ENCODE data around the gene CAMK2N2. TPM values are rescaled to one million over a fixed set of nuclear protein-coding genes. Genes with fewer than 3 reads are reported as not detected.

CAMK2N2 gene
- total RNA-seq, 2 experiments from 2014 or later = not detected

Small RNA genes lying within 50 kb of the gene (microRNA-seq; reads per million reads assigned to microRNA genes)
- gene MIR1224 = not detected

Other genes starting within 250 kb of the CAMK2N2 start
- gene ABCC5, start 243.7 kb downstream of the CAMK2N2 start, total RNA-seq = 10 to 100 TPM; 25.1 to 25.6 TPM
- not detected for gene HTR3D, start 229.8 kb downstream of the CAMK2N2 start, total RNA-seq
- not detected for gene HTR3C, start 208.5 kb downstream of the CAMK2N2 start, total RNA-seq
- gene HTR3E, start 164.5 kb downstream of the CAMK2N2 start, total RNA-seq = not detected
- gene EIF2B5, start 126.2 kb downstream of the CAMK2N2 start, total RNA-seq = 10 to 100 TPM; 54.7 to 61.8 TPM
- 10 to 100 TPM; 39.9 to 41.0 TPM for gene DVL3, start 106.2 kb downstream of the CAMK2N2 start, total RNA-seq
- gene AP2M1, start 86.7 kb downstream of the CAMK2N2 start, total RNA-seq = 100 to 1,000 TPM; 210 to 213 TPM
- gene ABCF3, start 75.4 kb downstream of the CAMK2N2 start, total RNA-seq = 10 to 100 TPM; 68.6 to 76.3 TPM
- gene VWA5B2, start 32.0 kb downstream of the CAMK2N2 start, total RNA-seq = under 1 TPM in 1 of 2 experiments, not detected in 1; 0.25 TPM
- gene ALG3, start 12.6 kb downstream of the CAMK2N2 start, total RNA-seq = 10 to 100 TPM; 38.8 to 38.9 TPM
- 1 to 10 TPM; 2.5 to 3.3 TPM for gene EEF1AKMT4, start 11.9 kb downstream of the CAMK2N2 start, total RNA-seq
- gene ECE2, start 14.5 kb upstream of the CAMK2N2 start, total RNA-seq = not detected
- 100 to 1,000 TPM; 171 to 172 TPM for gene PSMD2, start 37.7 kb upstream of the CAMK2N2 start, total RNA-seq
- gene EIF4G1, start 53.1 kb upstream of the CAMK2N2 start, total RNA-seq = 100 to 1,000 TPM; 253 to 258 TPM
- gene FAM131A, start 76.0 kb upstream of the CAMK2N2 start, total RNA-seq = 1 to 10 TPM; 5.5 to 6.1 TPM
- gene CLCN2, start 100.1 kb upstream of the CAMK2N2 start, total RNA-seq = 1 to 10 TPM; 5.7 to 6.8 TPM
- 10 to 100 TPM; 86.5 to 88.2 TPM for gene POLR2H, start 100.2 kb upstream of the CAMK2N2 start, total RNA-seq
- gene THPO, start 116.7 kb upstream of the CAMK2N2 start, total RNA-seq = not detected
- gene CHRD, start 118.5 kb upstream of the CAMK2N2 start, total RNA-seq = not detected